Left renal pelvis (tissue), 4 donors: ENCODE measurements around the gene RBL1. TPM values are rescaled to one million over a fixed set of nuclear protein-coding genes. Genes with fewer than 3 reads are reported as not detected.
"Not testable (repeated sequence)": the region's sequence is repeated elsewhere in the genome, so short reads cannot be mapped to it uniquely, and the experiment has no call there.

ENCODE experiments used
- DNase-seq, 4 donors: peaks; one replicate each; pipeline ENCODE4 v3.0.0-alpha.2; 2013; ENCODE audit warnings: low read depth in 4 of 4, low spot score in 3 of 4
- polyA plus RNA-seq, 4 donors: library from polyadenylated mRNA; unstranded; fragments of 120-200 nt; gene quantifications; one replicate each; pipeline ENCODE4 v1.2.1, GENCODE V29; 2013; ENCODE audit not compliant: insufficient read length in 4 of 4

The RBL1 gene
- polyA plus RNA-seq, 4 donors, result 10.4 to 13.5 (median 12.5) TPM

DNA sequence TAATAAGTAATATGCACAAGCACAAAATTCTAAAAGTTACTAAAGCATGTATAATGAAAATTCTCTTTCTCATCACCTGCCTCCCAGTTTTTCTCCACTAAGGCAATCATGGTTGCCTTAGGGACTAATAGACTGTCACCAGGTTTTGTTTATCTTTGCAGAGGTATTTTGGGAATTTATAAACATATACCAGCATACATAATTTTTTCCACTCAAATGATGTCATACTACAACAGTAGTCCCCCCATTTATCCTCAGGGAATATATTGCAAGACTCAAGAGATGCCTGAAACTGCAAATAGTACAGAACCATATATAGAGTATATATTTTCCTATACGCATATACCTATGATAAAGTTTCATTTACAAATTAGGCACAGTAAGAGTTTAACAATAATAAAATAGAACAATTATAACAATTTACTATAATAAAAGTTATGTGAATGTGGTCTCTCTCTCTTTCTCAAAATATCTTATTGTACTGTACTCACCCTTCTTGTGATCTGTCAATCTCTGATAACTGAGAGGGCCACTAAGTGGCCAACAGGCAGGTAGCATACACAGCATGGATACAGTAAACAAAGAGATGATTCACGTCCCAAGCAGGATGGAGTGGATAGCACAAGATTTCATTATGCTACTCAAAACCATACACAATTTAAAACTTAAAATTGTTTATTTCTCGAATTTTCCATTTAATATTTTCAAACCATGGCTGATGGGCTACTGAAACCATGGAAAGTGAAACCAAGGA, 19.7 kb downstream of the RBL1 start:
- DNase-seq, result no peak

DNA sequence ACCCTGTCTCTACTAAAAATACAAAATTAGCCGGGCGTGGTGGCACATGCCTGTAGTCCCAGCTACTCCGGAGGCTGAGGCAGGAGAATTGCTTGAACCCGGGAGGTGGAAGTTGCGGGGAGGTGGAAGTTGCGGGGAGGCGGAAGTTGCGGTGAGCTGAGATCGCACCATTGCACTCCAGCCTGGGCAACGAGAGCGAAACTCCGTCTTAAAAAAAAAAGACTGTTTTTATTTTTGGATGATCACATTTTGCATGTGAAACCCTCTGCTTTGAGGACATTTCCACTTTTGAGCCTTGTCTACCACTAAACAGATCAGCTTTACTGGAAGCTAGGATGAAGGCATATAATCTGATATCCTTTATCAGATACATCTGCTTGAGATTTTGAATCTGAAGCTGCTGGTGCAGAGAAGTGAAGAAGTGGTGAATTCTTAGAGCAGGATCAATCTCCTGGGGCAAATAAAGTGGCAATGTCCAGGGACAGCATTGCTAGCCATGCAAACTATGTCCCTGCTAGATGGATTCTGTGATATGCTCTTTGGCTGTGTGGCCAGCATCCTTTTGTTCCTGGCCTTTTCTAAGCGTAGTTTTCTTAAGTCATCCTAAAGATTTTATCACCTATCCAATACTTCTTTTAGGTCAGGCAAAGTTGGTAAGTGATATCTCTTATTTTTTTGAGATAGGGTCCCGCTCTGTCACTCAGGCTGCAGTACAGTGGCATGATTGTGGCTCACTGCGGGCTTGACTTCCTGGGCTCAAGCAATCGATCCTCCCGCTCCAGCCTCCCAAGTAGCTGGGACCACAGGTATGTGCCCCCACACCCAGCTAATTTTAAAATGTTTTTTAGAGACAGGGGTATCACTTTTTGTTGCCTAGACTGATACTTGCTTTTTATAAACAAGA, 23.3 kb downstream of the RBL1 start:
- no peak for DNase-seq

DNA sequence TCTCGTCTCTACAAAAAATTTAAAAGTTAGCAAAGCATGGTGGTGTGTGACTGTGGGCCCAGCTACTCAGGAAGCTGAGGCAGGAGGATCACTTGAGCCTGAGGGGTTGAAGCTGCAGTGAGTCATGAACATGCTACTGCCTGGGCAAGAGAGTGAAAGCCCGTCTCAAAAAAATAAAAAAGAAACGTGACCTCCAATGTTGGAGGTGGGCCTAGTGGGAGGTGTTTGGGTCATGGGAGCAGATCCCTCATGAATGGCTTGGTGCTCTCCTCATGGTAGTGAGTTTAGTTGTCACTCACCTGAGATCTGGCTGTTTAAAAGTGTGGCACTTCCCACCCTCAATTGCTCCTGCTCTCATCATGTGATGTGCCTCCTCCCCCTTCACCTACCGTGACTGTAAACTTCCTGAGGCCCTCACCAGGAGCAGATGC, 24.3 kb downstream of the RBL1 start:
- DNase-seq, result no peak

DNA sequence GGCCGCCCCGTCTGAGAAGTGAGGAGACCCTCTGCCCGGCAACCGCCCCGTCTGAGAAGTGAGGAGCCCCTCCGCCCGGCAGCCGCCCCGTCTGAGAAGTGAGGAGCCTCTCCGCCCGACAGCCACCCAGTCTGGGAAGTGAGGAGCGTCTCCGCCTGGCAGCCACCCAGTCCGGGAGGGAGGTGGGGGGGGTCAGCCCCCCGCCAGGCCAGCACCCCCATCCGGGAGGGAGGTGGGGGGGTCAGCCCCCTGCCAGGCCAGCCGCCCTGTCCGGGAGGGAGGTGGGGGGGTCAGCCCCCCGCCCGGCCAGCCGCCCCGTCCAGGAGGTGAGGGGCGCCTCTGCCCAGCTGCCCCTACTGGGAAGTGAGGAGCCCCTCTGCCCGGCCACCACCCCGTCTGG, 26.2 kb downstream of the RBL1 start:
- DNase-seq, result not testable (repeated sequence)

DNA sequence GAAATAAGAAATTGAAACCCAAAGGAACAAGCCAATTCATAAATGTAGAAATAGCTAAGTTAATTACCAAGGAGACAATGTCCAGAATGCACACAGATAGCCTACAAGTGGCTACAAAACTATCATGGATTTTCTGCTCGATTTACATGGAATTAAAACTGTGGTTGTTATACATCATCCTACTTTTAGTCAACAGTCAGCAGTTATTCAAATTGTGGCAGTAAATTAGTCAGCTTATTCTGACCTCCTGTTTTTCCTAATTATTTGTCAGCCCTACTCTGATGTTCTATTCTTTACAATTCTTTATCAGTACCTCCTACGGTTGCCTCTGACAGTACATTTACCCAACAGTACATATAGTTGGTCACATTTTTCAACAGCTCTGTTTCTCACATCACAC, 29.6 kb downstream of the RBL1 start:
- DNase-seq, result no peak

DNA sequence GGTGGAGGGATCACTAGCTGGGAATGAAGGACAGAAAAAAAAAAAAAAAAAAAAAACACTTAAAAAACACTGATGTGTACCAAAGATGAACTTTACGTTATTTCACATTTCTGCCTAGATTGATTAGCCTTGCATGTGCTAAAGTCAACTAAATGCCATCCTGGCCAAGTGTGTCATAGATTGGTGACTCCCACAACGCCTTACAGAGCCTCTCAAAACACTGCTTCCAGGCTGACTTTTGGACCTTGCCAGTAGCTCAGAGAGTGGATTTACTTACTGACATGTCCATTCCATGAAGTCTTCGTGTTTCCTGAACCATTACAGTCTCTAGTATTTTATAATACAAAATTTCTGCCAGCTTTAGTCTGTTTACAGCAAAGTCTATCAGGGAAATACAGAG, 40.5 kb downstream of the RBL1 start:
- no peak for DNase-seq

DNA sequence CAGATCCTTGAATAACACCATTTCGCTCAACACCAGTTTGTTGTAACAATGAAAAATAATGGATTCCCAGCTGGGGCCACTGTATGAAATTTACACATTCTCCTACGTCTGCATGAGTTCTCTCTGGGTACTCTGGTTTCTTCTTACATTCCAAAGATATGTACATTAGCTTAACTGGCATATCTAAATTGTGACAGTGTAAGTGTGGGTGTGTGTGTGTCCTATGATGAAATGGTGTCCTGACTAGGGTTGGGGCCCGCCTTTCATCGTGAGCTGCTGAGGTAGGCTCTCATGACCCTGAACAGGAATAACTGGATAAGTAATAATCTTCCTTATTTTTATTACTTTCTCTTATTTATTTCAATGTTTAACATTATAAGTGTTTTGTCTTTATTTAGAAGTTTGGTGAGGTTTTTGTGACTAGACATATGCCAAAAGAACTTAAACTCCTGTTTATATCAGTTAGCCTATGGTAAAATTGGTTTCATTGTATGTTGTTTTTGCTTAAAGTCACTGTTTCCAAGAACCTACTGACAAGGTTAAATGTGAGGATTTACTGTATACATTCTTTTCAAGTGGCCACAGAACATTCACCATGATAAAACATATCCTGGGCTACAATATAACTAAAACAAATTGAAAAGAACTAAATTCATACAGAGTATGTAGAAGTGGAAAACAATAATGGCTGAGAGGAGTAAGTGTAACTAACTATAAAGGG, 42.4 kb downstream of the RBL1 start:
- DNase-seq, result no peak

DNA sequence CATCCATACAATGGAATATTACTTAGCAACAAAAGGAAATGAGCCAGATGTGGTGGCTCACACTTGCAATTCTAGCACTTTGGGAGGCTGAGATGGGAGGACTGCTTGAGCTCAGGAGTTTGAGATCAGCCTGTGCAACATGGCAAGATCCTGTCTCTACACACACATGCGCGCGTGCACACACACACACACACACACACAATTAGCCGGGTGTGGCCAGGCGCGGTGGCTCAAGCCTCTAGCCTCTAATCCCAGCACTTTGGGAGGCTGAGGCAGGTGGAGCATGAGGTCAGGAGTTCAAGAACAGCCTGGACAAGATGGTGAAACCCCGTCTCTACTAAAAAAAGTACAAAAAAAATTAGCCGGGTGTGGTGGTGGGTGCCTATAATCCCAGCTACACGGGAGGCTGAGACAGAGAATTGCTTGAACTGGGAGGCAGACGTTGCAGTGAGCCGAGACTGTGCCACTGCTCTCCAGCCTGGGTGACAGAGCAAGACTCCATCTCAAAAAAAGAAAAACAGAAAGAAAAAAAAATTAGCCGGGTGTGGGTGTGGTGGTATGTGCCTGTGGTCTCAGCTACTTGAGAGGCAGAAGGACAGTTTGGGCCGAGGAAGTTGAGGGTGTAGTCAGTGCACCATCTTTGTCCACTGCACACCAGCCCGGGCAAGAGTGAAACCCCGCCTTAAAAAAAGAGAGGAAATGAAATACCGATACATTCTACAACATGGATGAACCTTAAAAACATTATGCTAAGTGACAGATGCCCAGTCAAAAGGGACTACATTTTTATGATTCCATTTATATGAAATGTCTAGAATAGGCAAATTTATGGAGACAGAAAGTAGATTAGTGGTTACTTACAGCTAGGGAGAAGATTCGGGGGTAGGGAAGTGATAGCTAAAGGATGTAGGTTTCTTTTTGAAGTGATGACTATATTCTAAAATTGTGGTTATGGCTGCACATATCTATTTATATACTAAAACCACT, 52.5 kb downstream of the RBL1 start:
- no peak for DNase-seq

DNA sequence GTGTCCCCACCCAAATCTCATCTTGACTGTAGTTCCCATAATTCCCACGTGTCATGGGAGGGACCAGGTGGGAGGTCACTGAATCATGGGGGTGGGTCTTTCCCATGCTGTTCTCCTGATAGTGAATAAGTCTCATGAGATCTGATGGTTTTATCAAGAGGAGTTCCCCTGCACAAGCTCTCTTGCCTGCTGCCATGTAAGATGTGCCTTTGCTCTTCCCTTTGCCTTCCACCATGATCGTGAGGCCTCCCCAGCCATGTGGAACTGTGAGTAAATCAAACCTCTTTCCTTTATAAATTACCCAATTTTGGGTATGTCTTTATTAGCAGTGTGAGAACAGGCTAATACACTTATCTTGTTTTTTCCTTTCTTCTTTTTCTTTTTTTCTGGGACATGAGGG, 56.4 kb downstream of the RBL1 start:
- not testable (repeated sequence) for DNase-seq

DNA sequence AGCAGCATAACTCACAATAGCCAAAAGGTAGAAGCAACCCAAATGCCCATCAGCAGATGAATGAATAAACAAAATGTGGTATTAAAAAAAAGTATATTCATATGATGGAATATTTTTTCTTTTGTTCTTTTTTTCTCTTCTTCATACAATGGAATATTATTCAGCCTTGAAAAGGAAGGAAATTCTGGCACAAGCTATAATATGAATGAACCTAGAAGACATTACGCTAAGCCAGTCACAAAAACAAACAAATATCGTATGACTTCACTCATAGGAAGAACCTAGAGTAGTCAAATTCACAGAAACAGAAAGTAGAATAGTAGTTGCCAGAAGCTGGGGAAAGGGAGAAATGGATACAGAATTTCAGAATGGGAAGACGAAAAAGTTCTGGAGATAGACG, 63.7 kb downstream of the RBL1 start:
- DNase-seq, result no peak

DNA sequence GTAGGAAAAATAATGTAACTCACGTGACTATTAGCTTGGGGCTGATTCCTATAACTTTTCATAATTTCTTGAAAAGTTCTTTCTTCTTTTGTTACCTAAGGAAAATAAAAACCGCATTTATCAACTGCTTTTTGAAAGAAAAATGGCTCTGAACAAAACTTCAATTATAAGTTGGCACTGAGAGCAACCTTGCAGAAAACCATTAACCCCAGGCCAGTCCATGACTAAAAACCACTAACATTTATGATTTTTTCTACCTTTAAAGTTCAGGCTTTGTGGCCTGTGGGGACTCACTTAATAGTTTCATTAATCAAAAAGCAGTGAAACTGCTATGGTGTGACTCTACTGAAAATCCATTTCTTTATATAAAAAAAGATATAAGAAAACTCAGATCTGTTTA, 75.2 kb downstream of the RBL1 start:
- no peak for DNase-seq

DNA sequence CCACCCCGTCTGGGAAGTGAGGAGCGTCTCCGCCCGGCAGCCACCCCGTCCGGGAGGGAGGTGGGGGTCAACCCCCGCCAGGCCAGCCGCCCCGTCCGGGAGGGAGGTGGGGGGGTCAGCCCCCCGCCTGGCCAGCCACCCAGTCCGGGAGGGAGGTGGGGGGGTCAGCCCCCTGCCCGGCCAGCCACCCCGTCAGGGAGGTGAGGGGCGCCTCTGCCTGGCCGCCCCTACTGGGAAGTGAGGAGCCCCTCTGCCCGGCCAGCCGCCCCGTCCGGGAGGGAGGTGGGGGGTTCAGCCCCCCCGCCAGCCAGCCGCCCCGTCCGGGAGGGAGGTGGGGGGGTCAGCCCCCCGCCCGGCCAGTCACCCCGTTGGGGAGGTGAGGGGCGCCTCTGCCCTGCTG, 83.2 kb downstream of the RBL1 start:
- not testable (repeated sequence) for DNase-seq

DNA sequence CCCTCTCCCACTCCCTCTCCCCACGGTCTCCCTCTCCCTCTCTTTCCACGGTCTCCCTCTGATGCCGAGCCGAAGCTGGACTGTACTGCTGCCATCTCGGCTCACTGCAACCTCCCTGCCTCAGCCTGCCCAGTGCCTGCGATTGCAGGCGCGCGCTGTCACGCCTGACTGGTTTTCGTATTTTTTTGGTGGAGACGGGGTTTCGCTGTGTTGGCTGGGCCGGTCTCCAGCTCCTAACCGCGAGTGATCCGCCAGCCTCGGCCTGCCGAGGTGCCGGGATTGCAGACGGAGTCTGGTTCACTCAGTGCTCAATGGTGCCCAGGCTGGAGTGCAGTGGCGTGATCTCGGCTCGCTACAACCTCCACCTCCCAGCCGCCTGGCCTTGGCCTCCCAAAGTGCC, 83.9 kb downstream of the RBL1 start:
- not testable (repeated sequence) for DNase-seq

DNA sequence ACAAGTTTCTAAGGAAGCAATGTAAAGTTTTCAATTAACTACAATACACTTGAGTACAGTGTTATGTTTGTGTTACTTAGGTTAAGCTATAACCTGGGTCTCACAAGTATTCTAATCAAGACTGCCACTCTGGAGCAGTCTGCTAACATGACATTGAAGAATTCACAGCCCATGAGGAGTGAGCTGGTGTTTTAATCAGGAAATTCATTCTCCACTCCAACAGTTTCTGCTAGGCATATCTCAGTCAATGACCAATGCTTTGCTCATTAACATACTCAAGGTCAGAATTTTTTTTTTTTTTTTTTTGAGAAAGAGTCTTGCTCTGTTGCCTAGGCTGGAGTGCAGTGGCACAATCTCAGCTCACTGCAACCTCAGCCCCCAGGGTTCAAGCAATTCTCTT, 84.7 kb downstream of the RBL1 start:
- DNase-seq, result no peak

DNA sequence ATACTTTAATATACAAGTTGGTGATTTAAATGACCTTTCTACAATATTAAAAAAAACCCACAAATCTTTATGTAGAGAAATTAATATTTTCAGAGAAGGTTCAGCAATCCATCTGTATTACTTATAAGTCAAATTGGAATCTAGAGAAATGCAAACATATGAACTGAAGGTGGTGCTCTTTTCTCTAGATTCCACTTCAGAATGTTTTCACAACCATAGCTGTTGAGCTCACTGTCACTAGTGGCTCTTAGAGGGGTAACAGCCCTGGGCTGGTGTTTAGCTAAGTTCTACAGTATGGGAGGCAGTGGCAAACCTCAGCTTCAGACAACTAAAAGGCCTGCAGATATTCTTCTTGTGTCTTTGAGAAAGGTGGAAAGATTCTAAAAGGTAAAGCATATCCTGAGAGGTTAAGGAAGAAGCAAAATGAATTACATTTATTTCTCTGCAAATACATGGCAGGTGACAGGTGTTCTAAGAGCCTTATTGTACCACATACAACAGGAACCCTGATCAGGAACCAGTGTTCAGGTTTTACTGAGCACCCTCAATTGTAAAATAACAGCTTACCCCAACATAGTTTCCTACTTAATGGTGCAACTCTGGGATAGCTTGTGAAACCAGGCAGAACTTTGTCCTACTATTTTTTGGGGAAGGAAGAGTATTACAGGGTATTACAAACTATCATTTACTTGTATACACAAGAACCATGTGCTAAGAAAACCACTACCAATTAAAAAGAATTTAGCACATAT, 87.7 kb downstream of the RBL1 start:
- DNase-seq, result no peak

DNA sequence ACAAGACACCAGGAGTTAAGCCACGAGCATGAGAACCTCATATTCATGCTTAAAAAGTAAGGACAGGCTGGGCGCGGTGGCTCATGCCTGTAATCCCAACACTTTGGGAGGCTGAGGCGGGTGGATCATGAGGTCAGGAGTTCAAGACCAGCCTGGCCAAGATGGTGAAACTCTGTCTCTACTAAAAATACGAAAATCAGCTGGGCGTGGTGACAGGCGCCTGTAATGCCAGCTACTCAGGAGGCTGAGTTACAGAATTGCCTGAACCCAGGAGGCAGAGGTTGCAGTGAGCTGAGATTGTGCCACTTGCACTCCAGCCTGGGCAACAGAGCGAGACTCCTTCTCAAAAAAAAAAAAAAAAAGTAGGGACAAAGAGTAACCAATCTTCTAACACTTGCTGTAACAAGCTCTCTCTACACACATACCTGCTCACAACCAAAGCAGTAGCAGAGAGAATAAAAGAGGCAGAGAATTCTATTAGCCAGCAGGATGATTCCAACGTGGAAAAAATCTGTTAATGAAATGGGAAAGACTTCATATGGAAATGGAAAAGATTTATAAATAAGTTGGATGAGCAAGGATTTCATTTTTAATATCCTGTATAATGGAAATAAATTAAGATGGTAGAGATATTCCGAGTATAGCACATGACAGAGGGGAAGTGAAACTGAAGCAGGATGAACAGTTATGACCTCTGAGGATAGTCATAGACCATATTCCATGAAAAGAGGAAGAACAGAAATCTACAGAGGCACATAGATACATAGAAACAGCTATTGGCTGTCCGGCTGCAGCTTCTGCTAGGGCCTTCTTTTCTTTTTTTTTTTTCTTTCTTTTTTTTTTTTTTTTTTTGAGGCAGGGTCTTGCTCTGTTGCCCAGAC, 90.5 kb downstream of the RBL1 start:
- DNase-seq, result not testable (repeated sequence)

DNA sequence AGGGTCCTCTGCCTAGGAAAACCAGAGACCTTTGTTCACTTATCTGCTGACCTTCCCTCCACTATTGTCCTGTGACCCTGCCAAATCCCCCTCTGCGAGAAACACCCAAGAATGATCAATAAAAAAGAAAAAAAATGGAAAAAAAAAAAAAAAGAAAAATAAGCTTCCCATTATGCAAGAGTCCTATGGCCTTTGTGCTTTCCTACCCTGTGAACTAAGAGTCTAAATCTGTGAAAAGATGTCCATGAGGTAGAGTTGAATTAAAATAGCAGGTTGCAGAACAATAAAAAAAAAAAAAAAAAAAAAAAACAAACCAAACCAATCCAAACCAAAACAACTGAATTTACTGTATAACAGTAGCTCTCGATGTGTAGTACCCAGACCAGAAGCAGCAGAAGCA, 94.2 kb downstream of the RBL1 start:
- not testable (repeated sequence) for DNase-seq

DNA sequence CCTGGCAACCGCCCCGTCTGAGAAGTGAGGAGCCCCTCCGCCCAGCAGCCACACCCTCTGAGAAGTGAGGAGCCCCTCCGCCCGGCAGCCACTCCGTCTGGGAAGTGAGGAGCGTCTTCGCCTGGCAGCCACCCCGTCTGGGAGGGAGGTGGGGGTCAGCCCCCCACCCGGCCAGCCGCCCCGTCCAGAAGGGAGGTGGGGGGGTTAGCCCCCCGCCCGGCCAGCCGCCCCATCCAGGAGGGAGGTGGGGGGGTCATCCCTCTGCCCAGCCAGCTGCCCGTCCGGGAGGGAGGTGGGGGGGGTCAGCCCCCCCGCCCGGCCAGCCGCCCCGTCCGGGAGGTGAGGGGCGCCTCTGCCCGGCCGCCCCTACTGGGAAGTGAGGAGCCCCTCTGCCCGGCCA, 95.6 kb downstream of the RBL1 start:
- not testable (repeated sequence) for DNase-seq
